CD4-positive, alpha-beta T cell treated with Interleukin-2 at 100 ng/mL for 4 hours (primary cell): Measurements from ENCODE around the gene HPF1.
"Not testable (repeated sequence)": the region's sequence is repeated elsewhere in the genome, so short reads cannot be mapped to it uniquely, and the experiment has no call there.

Source experiments
- DNase-seq: peaks from one replicate; pipeline ENCODE4 v3.0.0-alpha.2; 2020; ENCODE audit warnings: low spot score

Gene HPF1

DNA sequence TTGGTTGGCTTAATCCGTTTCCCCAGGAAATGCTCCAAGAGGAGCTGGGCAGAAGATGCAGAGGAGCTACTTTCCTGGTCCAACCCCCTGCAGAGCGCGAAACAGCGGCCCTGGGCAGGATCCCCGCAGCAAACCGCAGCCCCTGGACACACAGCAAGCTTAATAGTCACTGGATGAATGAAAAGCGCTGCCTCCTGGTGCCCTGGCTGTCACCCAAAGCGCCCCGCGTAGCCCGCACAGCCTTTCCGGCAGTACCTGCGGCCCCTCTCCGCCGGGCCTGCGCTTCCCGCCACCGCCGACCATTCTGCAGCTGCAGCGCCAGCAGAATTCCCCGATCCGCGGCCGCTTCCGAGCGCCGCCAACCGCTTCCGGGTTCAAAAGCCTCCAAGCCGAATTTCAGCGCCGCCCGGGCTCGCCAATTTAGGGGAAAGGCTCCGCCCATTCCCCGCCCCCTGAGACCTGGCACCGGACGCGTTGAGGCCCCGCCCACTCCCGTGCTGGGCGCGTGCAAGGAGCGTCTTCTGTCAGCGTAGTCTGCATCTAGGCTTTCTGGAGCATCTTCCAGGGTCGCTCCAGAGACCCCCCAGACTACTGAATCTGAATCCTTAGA is at the start of gene HPF1:
Gene HPF1, minus strand, starts transcription at position 370 of the 610 bp plus-strand sequence. Its CDS starts 67 bp downstream, at position 303.
- peak; percentile 92 for DNase-seq

DNA sequence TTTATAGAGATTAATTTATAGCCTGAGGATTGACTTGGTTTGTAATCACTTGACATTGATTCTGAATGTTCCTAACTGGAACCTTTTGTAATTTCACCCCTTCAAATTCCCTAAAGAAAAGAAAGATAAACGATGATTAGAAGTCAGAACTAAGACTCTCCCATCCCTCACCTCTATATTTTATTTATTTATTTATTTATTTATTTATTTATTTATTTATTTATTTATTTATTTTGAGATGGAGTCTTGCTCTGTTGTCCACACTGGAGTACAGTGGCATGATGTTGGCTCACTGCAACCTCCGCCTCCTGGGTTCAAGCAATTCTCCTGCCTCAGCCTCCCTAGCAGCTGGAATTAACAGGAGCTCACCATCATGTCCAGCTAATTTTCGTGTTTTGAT is 49.0 kb upstream of the HPF1 start:
- not testable (repeated sequence) for DNase-seq

DNA sequence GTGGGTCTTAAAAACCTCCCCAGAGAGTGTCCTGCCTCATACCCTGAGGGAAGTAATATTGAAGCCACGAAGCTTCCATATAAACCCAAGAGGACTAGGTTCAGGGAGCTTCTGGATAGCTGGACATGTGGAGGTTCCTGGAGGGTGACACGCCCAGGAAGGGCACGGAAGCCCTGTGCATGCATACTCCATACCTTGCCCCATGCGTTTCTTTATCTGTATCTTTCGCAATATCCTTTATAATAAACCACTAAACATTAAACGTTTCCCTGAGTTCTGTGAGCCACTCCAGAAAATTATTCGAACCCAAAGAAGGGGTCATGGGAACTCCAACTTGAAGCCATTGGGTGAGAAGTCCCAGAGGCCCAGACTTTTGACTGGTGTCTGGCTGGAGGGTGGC is 45.7 kb upstream of the HPF1 start:
- DNase-seq = no peak

DNA sequence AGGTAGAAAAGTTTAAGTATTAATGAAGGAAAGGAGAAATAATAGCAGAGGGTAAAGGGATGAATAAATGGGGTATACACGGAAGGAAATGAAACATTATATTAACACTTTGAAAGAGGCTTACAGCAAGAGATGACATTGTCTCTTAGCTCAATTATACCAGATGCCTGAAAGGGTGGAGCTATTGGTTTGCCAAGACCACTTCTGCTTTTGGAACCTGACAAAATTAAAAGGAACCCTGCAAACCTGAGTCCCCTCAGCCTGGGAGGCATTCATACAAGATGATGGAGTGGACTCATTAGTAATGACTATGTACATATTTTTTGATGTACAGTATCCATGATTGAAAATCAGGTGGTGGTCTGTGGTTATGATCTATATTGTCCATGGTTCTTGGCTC is 45.1 kb upstream of the HPF1 start:
- DNase-seq = no peak

DNA sequence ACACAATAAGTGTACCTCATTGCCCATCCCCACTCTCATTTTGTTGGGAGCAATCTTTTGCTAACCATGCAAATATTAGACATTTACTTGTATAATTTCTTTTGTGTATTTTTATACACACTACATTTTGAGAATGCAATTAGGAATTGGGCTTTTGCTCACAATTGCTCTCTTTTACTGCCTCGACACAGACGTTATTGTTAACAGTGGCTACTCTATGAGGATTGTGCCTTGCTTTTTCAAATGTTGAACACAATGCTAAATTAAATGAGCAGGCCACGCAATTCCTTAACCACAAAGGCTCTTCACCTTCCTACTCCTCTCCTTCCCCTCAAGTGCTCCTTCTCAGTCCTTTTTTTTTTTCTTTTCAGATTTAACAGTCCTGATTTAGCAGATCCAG is 42.8 kb upstream of the HPF1 start:
- DNase-seq = no peak

DNA sequence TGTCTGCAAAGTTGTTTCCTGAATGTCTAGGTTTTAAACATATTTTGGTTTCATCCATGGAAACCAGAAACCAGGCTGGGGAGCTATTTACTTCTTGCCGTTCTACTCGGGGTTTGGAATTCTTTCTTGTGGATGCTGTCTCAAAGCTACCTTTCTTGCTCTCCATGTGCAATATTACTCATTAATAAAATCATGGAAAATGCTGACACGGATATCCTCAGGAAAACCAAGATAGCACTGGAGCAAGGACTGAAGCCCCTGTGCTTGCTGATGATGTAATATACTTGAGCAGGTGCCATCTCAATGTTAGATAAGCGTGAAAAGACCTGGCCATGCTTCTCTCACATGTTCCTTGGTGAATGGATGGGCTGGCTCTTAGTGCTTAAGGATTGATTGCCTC is 41.5 kb upstream of the HPF1 start:
- DNase-seq = no peak

DNA sequence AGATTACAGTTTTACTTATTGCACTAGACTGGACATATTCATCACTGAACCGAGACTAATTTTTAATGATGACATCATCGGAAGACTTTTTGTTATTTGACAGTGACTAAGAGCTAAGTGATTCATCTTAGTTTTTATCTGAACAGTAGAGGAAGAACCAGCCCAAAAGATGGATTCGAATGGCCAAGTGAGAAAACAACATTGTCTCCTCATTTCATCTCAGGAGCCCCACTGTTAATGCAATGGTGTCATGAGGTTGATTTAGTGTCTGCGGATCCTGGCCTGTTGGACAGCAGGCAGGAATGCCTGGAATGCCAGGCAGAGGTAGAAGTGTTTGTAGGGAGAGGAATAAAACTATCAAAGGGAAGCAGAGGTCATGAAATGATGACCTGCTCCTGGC is 37.8 kb upstream of the HPF1 start:
- DNase-seq = no peak

DNA sequence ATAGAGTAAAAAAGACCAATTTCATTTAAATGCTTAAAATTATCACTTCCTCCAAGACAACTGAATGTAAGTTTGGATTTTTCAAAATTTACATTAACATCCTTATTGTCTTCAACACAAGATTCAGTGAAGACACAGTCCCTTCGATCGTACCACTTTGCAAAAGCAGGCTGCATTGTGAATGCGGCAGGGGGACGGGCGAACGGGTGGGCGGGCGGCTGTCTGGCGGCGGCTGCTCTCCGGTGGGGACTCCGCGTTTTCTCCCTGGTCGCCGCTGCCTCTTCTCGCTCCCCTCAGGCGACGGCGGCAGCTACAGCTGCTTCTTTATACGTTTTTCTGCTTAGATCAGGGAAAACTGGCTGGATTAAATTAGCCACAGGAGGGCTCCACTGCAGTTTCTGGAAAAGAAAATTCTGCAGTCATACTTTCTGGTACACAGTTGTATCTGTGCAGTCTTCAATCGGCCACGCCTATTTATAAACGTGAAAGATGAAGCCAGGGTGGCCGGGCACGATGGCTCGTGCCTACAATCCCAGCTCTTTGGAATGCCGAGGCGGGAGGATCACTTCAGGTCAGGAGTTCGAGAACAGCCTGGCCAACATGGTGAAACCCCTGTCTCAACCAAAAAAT is 33.9 kb upstream of the HPF1 start:
- DNase-seq = no peak

DNA sequence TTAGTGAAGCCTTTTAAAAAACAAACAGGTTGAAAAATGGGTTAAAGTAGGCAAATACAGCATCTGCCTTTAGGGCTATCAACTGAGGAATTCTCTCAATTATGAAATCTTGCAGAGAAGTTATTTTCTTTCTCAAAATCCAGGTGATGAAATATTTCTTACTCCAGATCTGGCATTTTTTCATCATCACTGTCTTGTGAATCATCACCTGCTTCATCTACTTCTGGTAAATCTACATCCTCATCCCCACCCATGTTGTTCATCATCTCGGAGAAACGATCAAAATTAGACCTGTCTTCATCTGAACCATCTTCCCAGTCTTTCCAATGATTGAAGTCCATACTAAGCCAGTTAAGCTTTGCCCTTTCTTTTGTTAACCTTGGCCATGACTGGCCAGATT is 33.3 kb upstream of the HPF1 start:
- DNase-seq = no peak

DNA sequence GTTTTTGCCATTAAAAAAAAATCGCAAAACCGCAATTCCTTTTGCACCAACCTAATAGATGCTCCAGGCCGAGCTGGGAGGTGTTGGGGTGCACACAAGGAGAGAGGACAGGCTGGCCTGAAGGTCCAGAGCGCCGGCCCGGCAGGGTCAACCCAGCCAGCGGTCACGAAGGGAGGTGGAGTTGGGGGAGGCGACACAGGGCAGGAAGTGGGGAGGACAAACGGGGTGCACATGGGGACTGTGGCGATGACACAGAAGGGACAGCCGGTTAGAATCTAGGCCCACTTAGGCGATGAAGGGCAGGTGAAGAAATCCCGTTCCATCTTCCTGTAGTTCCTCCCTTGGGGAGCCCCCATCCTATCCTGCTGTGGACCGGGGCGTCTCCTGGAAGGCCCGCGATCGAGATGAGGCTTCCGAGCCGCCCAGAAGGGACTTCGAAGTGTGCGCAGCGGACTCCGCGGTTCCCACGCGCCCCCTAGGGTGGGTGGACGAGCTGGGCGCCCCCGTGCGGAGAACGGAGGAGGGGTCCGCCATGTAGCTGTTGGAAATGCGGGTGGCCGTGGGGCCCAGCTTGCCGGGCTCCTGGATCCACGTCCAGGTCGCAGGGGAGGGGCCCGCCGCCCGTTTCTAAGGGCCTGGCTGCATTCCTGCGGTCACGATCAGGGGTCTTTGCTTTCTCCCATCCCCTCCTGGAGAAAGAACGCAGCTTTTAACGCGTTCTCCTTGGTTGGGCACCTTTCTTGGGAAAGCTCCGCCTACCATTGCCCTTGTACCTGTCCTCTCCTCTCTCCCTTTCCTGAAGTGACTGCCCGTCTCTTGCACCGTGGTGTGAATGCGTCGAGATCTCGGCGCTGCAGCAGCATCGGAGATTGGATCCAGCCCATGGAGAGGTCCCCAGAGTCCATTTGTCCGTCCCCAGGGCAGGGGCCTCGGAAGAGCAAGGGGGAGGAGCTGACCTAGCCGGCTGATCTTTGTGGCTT is 17.0 kb upstream of the HPF1 start:
- peak; percentile 29 for DNase-seq

DNA sequence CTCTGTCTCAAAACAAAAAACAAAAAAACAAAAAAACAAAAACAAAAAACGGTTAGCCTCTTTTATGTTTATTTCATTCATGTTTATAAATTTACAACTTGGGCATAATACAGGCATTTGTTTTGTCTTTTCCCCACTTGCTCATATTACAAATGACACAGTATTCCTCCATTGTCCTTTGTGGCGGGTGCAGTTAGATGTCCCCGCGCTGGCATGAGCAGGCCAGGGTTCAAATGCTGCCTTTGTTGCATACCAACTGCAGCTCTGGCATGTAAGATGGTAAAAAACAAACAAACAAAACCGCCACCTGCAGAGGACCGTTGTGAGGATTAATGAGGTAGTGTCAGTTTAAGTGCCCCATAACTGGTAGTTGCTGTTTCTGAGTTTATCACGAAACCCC is 16.1 kb upstream of the HPF1 start:
- no peak for DNase-seq

DNA sequence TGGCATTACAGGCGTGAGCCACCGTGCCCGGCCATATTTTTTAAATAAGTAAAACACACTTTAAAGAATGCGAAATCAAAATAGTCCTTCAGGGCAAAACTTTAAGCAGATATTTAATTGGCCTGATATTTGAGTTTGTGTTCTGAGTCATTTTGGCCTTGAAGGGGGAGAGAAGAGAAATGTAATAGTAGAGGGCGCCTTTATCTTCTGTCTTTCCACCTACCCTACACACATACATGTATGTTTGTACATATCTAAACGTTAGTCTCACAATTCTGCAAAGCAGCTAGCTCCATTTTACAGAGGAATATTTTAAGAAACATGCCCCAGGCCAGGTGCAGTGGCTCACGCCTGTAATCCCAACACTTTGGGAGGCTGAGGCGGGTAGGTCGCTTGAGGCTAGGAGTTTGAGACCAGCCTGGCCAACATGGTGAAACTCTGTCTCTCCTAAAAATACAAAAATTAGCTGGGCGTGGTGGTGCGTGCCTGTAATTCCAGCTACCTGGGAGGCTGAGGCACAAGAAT is 13.9 kb upstream of the HPF1 start:
- DNase-seq = not testable (repeated sequence)

DNA sequence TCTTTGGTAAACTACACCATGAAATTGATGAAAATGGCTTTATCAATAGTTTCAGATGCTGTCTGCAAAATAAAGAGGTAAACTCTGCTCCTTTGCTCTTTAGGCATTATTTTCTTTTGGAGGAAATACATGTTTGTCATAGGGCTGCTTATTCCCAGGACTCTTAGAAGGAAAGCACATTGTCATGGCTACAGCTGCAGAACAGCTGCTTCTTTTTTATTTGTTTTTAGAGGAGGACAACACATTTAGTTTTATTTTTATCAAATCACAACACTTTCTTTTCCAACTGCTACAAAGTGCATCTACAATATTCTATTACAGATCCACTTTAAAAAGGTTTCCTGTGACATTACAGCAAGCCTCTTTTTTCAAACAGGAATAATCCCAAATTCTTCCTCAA is 12.7 kb upstream of the HPF1 start:
- no peak for DNase-seq

DNA sequence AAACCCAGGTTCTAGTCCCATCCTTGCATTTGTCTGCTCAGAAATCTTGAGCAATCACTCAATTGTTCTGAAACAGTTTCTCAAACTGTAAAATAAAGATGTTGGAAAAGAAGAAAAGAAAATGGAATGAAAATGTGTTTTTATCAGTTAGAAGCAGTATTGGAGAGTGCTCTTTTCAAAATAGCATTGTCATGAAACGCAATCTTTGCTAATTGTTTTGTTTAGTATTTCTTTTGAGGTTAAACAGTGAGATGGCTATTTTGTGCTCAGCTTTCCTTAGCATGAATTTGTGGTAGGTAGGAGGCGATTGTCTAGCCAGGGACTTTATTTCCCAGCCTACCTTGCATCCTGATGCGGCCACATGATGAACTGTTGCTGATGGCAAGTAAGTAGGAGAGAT is 10.6 kb upstream of the HPF1 start:
- DNase-seq = no peak

DNA sequence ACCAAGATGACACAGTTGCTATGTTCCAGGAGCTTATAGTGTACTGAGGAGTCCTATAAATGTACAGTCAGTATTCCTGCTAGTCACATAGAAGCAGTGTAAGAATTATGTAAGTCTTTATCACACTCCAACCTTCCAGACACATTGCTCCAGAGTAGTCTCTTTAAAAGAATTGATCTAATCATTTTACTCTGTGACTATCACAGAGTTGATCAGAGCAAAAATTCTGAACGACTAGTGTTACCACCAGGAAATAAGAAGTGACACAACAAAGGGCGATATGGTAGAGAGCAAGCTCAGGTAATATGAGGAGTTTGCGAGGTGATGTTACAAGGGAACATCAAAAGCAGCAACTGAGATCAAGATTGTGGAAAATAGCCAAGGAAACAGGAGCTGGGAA is 9.0 kb upstream of the HPF1 start:
- DNase-seq = no peak

DNA sequence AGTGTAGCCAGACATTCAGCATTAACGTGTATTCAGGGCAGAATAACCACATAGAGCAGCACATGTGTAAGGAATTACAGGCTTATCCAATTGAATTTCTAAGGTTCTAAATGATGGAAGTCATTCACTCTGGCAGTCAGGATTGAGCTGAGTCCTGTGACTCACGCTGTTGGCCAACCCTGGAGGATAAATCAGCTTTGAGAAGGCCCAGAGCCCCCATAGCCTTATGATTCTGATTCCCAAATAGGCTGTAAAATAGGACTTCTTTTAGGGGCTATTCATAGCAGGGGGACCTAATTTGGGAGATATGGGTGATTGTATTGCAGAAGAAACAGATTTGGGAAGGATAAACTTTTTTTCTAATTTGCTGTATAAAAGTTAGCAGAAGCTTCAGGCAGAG is 8.1 kb upstream of the HPF1 start:
- no peak for DNase-seq

DNA sequence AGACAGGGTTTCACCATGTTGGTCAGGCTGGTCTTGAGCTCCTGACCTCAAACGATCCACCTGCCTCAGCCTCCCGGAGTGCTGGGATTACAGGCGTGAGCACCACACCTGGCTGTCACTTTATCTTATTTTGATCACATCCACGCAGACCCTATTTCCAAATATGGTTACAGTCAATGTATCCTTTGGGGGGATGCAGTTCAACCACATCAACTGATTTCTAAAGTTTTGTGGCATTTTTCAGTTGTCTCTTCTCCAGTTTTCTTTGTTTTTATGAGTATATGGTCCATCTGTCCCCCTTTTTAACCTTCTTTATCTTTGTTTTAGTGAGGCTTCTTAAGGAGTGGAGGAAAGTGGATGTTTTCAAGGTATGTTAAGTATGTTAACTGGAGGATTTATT is 4.1 kb upstream of the HPF1 start:
- no peak for DNase-seq

DNA sequence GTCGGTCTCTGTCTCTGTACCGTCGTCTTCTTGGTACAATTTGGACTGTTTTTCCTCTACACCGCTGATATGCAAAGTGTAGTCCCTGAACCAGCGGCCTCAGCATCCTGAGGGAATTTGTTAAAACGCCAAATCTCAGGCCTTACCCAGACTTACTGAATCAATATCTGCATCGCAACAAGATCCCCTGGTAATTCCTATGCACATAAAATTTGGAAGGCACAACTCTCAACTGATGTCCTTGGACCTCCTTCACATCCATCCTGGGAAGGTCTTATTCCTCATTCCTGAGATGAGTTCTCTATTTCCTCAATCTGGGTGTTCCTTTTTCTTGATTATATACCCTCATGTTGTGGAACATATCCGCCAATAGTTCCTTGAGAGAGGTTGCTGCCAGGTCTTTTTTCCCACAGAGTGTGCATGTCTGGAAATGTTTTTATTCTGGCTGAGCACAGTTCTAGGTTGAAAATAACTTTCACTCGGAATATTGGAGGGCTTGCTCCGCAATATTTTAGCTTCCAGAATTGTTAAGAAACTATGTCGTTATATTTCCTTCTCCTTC is 738 bp upstream of the HPF1 start:
- no peak for DNase-seq

DNA sequence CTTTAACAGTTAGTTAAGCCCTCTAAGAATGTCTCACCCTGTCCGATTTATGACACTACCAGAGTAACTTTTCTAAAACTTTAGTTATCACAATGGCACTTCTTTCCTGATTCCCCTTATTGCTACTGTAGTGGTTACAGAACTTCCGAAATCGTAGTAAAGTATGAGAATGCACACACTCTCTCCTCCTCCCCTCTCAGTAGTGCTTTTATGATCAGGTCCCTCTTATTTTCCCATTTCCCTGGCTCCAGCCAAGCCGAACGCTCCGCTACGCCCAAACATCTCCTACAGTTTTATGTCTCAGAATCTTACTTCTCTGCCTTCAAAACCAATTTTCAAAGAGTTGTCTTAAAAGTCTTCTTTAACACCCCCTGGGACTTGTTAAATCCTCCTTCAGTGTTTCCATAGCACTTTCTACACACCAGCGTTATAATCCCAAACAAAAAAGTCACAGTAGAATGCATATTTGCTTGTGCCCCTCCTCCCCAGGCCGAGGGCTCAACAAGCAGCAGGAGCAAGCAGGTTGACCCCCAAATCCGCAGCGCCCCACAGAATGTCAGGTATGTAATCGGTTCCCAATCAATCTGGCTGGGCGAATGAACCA is 671 bp downstream of the HPF1 start:
- DNase-seq = no peak

DNA sequence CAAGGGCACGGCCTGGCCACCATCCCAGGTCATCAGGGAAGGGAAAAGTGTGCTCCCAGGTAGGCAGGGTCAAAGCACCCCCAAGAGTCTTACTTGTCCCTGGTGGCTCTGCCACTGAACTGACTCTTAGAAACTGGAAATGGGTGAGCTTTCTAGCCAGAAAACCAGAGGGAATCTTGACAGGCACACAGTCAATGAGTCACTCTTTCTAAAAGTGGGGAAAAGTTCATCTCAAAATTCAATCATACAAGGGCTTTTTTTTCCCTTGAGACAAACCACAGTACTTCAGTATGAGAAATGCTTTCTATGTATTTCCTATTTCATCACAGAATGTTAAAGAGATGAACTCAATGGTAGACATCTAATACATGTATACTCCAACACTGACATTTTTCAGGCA is 12.5 kb downstream of the HPF1 start:
- DNase-seq = no peak

DNA sequence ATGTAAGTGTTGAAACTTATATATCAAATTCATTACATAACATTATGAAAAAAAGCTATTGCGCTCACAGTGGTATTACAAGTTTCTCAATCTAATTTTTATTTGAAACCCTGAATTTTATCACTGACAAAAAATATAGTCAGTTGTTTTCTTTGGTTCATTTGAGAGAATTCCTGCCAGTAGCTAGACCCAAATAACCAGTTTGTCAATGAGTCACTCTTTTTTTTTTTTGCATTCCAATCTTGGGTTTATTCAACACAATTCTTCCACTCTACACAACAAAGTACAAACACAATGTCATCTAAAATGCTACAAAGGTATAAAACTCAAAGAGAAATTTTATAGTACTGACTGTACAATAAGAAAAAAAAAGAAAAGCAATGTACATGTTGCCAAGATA is 13.1 kb downstream of the HPF1 start:
- no peak for DNase-seq

DNA sequence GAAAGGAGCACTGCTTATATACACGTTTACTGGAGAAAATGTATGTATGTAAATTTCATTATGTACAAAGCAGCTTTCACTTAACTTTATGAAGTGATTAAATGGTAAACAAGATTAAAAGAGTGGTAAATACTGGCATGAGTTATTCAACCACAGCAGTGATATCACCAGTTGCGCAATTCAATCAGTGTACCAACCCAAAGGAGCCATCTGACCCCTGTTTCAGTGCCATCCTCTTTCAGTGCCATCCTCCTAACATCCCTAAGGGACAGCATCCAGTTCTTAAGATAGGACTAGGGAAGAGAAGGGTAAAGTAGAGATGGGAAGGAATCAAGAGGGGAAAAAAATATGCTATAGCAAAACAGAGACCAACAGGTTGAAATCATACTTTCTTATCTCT is 16.2 kb downstream of the HPF1 start:
- no peak for DNase-seq
